GM13976 (cell line): Measurements from ENCODE around the gene HOXD4.

Experiments
- DNase-seq: peaks from one replicate; pipeline ENCODE4 v3.0.0; 2012; ENCODE audit warnings: low spot score
- CTCF ChIP-seq: IDR thresholded peaks from 2 replicates; pipeline ENCODE4 v1.5.1; 2012; ENCODE audit warnings: borderline replicate concordance, mild to moderate bottlenecking; ENCODE audit not compliant: insufficient read depth; ENCODE audit errors: extremely low read depth, missing control alignments, control extremely low read depth
- in situ Hi-C: fragments of 300-500 bp; cut with MboI; formaldehyde crosslinking; loops from one replicate; pipeline ENCODE4 v1.12.0; 2022; ENCODE audit warnings: low sequenced_read_pairs, mixed read lengths, inconsistent platforms; ENCODE audit not compliant: unreplicated experiment

HOXD4 gene

GRCh38 chr2:176132205-176133171 is 18.9 kb upstream of the HOXD4 start:
- no peak for DNase-seq
- TF ChIP-seq CTCF, result no peak
- in situ Hi-C loops, result loop anchor here (25.0 kb wide), 1 partner anchor 680 kb away; no protein-coding TSS in a partner anchor

- DNase-seq, result no peak
- no peak for TF ChIP-seq CTCF
- in situ Hi-C loops, result loop anchor here (25.0 kb wide), 1 partner anchor 679 kb away; no protein-coding TSS in a partner anchor
Measured at GRCh38 chr2:176133389-176133788, 18.0 kb upstream of the HOXD4 start.

- in situ Hi-C loops, result loop anchor here (25.0 kb wide), 1 partner anchor 678 kb away; no protein-coding TSS in a partner anchor
- DNase-seq, result no peak
- no peak for TF ChIP-seq CTCF
Measured at GRCh38 chr2:176134035-176134434, 17.3 kb upstream of the HOXD4 start.

- DNase-seq, result no peak
- in situ Hi-C loops, result loop anchor here (25.0 kb wide), 1 partner anchor 677 kb away; no protein-coding TSS in a partner anchor
- no peak for TF ChIP-seq CTCF
Measured at GRCh38 chr2:176135035-176135440, 16.3 kb upstream of the HOXD4 start.

- DNase-seq, result no peak
- no peak for TF ChIP-seq CTCF
- in situ Hi-C loops, result loop anchor here (25.0 kb wide), 1 partner anchor 676 kb away; no protein-coding TSS in a partner anchor
Measured at GRCh38 chr2:176136374-176137251, 14.7 kb upstream of the HOXD4 start.

GRCh38 chr2:176137252-176137580 is 14.1 kb upstream of the HOXD4 start:
- in situ Hi-C loops, result loop anchor here (25.0 kb wide), 1 partner anchor 675 kb away; no protein-coding TSS in a partner anchor
- no peak for TF ChIP-seq CTCF
- DNase-seq, result no peak
